SJSA1 (cell line): ENCODE data around the gene SAFB2. TPM values are rescaled to one million over a fixed set of nuclear protein-coding genes. Genes with fewer than 3 reads are reported as not detected.

Source experiments
- DNase-seq, 2 experiments: peaks; one replicate each; pipeline ENCODE4 v3.0.0-alpha.2; 2015 to 2020; ENCODE audit warnings: low spot score in 2 of 2, low read depth in 1 of 2
- H3K27ac ChIP-seq: fragments of 250-450 bp; sonication (Bioruptor Pico); 2 replicates; pipeline ENCODE4 v1.5.1; 2020; ENCODE audit warnings: mild to moderate bottlenecking, moderate library complexity
- H3K27me3 ChIP-seq: fragments of 250-450 bp; sonication (Bioruptor Pico); replicated peaks from 2 replicates; pipeline ENCODE4 v1.5.1; 2020; ENCODE audit warnings: mild to moderate bottlenecking, moderate library complexity
- H3K36me3 ChIP-seq: fragments of 250-450 bp; sonication (Bioruptor Pico); 2 replicates; pipeline ENCODE4 v1.5.1; 2020; ENCODE audit warnings: mild to moderate bottlenecking
- H3K4me1 ChIP-seq: fragments of 250-450 bp; sonication (Bioruptor Pico); replicated peaks from 2 replicates; pipeline ENCODE4 v1.6.1; 2021; ENCODE audit warnings: mild to moderate bottlenecking
- H3K4me3 ChIP-seq: fragments of 250-450 bp; sonication (Bioruptor Pico); 2 replicates; pipeline ENCODE4 v1.5.1; 2020; ENCODE audit warnings: mild to moderate bottlenecking
- H3K9me3 ChIP-seq: fragments of 250-450 bp; sonication (Bioruptor Pico); replicated peaks from 2 replicates; pipeline ENCODE4 v1.5.1; 2020; ENCODE audit warnings: mild to moderate bottlenecking
- total RNA-seq: library from RNA; depleted of rRNA; stranded (reverse); fragments of >200 nt; shearing (Covaris generic); gene quantifications from 2 replicates; pipeline ENCODE4 v1.2.3, GENCODE V29; 2014

Gene SAFB2
- total RNA-seq, 1 experiment from 2014 or later = 25.8 TPM

DNA sequence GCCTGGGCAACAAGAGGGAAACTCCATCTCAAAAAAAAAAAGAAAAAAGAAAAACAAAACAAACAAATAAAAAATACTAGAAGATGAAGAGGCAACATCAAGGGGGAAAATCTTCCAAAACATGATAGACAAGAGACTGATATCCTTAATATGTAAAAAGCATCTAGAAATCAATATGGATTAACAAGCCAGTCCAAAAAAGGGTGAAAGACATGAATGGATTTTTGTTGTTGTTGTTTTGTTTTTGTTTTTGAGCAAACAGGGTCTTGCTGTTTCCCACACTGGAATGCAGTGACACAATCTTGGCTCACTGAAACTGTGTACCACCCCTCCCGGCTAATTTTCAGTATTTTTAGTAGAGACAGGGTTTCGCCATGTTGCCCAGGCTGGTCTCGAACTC lies 50.8 kb downstream of the SAFB2 start:
- H3K27me3 ChIP-seq = peaks cover 14% of the 10 kb centered on the region
- DNase-seq = no peak
- no peak overlapping the region for H3K27ac ChIP-seq
- H3K4me1 ChIP-seq = no peaks in the 10 kb centered on the region
- H3K36me3 ChIP-seq = no peaks in the 10 kb centered on the region
- H3K4me3 ChIP-seq = no peak overlapping the region
- no peaks in the 10 kb centered on the region for H3K9me3 ChIP-seq

DNA sequence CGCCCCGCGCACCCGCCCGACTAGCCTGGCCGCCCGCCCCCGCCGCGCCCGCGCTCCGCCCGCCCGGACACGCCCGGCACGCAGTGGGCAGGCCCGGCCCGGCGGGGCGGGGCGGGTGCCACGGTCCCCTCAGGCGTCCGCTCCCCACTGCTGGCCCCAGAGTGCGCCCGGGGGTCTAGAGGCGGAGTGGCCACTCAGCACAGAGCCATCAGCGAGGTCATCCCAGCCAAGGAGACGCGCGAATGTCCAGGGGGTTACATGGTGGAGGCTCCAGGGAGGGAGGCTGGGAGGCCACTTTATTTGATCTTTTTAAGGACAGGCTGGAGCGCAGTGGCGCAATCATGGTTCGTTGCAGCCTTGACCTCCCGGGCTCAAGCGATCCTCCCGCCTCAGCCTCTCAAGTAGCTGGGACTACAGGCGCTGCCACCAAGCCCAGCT lies 54.6 kb downstream of the SAFB2 start:
- Histone ChIP-seq H3K4me3 (no peak overlapping the region), H3K36me3 (no peaks in the 10 kb centered on the region), H3K9me3 (no peaks in the 10 kb centered on the region), H3K27ac (no peak overlapping the region), H3K4me1 (no peaks in the 10 kb centered on the region), H3K27me3 (peaks cover 32% of the 10 kb centered on the region)
- no peak for DNase-seq

DNA sequence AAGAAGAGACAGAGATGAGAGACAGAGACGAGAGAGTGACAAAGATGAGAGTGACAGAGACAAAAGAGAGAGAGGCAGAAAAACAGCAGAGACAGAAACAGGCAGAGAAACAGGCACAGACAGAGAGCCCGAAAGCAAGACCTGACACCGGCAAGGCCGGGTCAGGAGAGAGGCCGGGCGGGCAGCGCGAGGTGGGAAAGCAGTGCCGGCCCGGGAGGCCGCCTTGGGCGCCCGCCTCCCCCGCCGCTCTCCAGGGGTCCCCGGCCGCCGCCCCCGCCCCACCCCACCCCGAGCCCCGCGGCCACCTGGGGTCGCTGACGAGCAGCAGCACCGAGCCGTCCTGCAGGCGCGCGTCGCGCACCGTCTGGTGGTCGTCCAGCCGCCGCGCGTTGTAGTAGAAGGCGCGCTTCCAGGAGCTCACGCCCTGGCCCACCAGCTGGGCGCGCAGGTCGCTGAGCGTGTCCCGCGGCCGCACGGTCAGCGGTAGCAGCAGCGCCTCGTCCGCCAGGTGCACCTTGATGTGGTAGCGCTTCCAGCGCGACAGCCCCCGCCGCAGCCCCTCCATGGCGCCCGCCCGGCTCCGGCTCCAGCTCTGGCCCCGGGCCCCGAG lies 55.1 kb downstream of the SAFB2 start, which contains the start of gene TINCR:
TSS of gene TINCR (minus strand) at position 594 of the 610 bp plus-strand sequence.
- Histone ChIP-seq H3K4me1 (no peaks in the 10 kb centered on the region), H3K9me3 (no peaks in the 10 kb centered on the region), H3K36me3 (no peaks in the 10 kb centered on the region), H3K27ac (no peak within 1 kb of the TSS), H3K4me3 (no peak within 1 kb of the TSS), H3K27me3 (peaks cover 32% of the 10 kb centered on the region)
- no peak for DNase-seq

DNA sequence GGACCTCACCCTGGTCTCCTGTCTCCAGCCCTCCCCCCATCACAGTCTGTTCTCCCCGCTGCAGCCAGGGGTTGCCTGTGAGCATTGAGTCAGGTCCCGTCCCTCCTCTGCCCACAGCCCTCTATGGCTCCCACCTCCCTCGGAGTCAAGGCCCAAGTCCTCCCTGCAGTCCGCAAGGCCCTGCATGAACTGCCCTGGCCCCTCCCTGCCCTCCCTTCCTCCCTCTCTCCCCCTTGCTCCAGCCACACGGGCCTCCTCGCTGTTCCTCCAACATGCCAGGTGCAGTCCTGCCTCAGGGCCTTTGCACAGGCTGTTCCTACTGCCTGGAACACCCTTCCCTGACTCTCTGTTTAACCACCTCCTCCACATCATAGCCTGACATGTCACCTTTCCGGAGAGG lies 57.6 kb downstream of the SAFB2 start:
- no peak overlapping the region for H3K27ac ChIP-seq
- no peaks in the 10 kb centered on the region for H3K4me1 ChIP-seq
- DNase-seq = no peak
- H3K4me3 ChIP-seq = no peak overlapping the region
- H3K36me3 ChIP-seq = no peaks in the 10 kb centered on the region
- peaks cover 32% of the 10 kb centered on the region for H3K27me3 ChIP-seq
- H3K9me3 ChIP-seq = 0 out of 2 replicates have a peak, but pooled peaks cover 3% of the 10 kb centered on the region

DNA sequence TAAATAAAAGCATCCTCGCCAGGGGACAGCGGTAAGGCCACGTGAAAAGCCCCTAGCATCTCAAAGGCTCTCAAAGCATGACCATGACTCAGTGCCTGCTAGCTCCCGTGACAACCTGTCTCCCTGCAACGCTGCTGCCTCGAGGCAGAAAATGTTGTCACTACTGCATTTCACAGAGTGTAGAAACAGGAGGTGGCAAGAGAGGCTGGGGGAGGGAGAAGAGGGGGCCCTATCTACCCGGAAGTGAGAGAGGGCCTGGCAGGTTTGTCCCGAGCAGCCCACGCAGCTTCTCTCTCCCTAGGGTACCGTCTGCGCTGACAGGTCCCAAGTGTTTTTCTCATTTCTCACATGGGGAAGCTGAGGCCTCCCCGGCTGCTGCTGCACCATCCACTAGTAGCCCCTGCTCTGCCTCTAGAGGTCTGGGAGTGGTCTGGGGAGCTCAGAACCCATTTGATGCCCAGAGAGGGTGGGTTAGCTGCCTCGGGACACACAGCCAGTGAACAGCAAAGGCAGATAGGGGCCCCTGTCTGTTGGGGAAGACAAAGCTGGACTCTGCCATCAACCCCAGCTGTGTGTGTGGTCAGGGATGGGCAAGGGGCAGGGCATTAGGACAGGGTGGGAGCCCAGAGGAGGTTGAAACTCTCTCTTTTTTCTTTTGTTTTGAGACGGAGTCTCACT lies 58.5 kb downstream of the SAFB2 start:
- Histone ChIP-seq H3K4me1 (no peaks in the 10 kb centered on the region), H3K9me3 (0 out of 2 replicates have a peak, but pooled peaks cover 3% of the 10 kb centered on the region), H3K4me3 (no peak overlapping the region), H3K27ac (no peak overlapping the region), H3K36me3 (no peaks in the 10 kb centered on the region), H3K27me3 (peaks cover 30% of the 10 kb centered on the region)
- DNase-seq = no peak

DNA sequence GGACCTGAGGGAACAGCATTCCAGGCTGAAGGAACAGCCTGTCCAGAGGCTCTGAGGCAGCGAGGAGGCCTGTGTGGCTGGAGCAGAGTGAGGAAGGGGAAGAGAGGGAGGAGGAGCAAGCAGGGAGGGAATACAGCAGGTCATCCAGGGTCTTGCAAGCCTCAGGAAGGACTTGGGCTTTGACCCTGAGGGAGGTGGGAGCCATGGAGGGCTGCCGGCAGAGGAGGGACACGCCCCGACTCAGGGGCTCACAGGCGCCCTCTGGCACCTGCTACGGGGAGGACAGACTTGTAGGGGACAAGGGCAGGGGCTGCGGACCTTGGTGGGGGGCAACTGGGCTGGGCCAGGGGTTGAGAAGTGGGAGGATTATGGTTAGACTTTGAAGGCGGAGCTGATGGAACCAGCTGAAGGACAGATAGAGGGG lies 59.6 kb downstream of the SAFB2 start:
- H3K36me3 ChIP-seq = no peaks in the 10 kb centered on the region
- no peaks in the 10 kb centered on the region for H3K4me1 ChIP-seq
- peaks cover 33% of the 10 kb centered on the region for H3K27me3 ChIP-seq
- no peak overlapping the region for H3K4me3 ChIP-seq
- no peak for DNase-seq
- H3K27ac ChIP-seq = no peak overlapping the region
- 0 out of 2 replicates have a peak, but pooled peaks cover 3% of the 10 kb centered on the region for H3K9me3 ChIP-seq

DNA sequence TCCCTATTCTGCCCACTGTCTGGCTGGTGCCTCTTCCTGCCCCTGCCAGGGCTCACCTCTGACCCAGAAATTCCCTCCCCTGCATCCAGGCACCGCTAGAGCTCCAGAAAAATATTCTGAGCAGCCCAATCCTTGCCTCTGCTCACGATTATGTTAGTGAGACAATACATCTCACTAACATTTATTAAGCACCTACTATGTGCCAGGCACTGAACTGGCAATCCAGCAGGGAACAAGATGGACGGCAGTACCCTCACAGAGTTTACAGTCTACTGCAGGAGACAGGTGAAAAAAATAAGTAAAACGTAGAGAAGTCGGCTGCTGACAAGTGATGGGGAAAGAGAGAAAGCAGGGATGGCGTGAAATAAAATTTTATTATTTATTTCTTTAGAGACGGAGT lies 60.3 kb downstream of the SAFB2 start:
- Histone ChIP-seq H3K27ac (no peak overlapping the region), H3K4me1 (no peaks in the 10 kb centered on the region), H3K36me3 (no peaks in the 10 kb centered on the region), H3K9me3 (0 out of 2 replicates have a peak, but pooled peaks cover 3% of the 10 kb centered on the region), H3K4me3 (no peak overlapping the region), H3K27me3 (peaks cover 38% of the 10 kb centered on the region)
- no peak for DNase-seq

DNA sequence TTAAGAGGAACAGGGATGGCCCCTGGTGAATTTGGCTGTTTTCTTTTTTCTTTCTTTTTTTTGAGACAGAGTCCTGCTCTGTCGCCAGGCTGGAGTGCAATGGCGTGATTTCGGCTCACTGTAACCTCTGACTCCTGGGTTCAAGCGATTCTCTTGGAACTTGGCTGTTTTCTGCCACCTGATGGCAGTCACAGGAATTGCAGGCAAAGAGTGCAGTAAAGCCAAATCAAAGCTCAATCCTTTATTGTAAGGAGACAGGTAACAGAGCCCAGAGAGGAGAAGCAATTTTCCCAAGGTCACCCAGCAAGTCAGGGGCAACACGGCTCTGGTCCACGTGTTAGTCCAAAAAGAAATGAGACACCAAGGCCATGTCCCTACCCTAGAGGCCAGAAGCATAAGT lies 61.0 kb downstream of the SAFB2 start:
- no peaks in the 10 kb centered on the region for H3K4me1 ChIP-seq
- H3K4me3 ChIP-seq = no peak overlapping the region
- no peaks in the 10 kb centered on the region for H3K36me3 ChIP-seq
- H3K9me3 ChIP-seq = 0 out of 2 replicates have a peak, but pooled peaks cover 3% of the 10 kb centered on the region
- H3K27ac ChIP-seq = no peak overlapping the region
- H3K27me3 ChIP-seq = peaks cover 31% of the 10 kb centered on the region
- DNase-seq = no peak

DNA sequence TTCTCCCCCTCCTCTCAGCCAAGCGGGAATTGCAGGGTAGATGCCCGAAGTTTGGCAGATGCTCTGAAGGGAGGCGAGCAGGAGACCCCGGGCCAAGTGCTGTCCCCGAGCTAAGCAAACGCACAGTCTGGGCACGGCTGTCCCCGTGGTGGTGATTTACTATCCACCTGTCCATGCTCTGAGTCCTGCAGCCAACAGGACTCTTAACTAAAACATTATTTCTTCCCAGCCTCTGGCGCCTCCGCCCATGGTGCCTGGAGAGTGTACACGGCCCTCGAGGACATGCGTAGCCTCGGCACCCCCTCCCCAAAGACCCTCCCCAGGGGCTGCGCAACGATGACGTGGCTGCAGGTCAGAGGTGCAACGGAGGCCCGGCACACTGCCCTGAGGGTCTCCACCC lies 62.4 kb downstream of the SAFB2 start:
- Histone ChIP-seq H3K9me3 (0 out of 2 replicates have a peak, but pooled peaks cover 3% of the 10 kb centered on the region), H3K4me1 (no peaks in the 10 kb centered on the region), H3K27me3 (peaks cover 26% of the 10 kb centered on the region), H3K4me3 (no peak overlapping the region), H3K27ac (no peak overlapping the region), H3K36me3 (no peaks in the 10 kb centered on the region)
- no peak for DNase-seq

DNA sequence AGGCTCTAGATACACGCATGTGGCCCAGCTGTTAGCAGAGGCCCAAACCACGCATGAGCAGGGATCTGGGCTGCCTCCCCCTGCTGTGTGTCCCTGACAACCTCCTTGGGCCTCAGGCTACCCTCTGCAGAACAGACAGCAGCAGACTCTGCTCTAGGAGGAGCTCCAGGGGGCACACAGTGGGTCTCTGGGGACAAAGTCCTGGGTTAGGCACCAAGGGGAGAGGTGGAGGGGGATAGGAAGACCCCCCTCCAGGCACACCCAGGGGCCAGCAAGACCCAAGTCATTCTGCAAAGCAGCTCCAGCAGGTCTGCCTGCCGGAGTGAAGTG lies 62.8 kb downstream of the SAFB2 start:
- Histone ChIP-seq H3K4me1 (no peaks in the 10 kb centered on the region), H3K9me3 (0 out of 2 replicates have a peak, but pooled peaks cover 3% of the 10 kb centered on the region), H3K4me3 (no peak overlapping the region), H3K27me3 (peaks cover 26% of the 10 kb centered on the region), H3K27ac (no peak overlapping the region), H3K36me3 (no peaks in the 10 kb centered on the region)
- no peak for DNase-seq

DNA sequence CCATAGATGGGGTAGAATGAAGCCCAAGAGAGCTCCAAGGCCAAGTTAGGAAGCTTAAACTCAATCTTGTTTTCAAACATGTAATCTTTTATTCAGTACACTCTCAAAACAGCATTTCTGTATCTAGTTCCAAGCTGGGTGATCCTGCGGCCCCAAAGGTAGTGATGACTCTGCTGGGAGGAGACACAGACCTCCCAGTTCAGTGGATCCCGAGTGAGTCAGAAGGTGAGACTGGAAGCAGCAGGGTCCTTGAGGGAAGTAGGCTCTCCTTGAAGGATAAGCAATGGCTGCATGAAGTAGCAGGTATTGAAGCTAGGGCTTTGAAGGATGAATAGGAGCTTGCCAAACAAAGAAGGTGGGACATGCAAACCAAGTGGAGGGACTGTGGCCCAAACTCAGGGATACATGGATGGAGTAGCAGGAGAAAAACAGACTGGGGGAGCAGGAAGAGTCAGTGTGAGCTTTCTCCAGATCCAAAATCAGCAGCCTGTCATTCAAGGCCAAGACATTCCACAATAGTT lies 64.4 kb downstream of the SAFB2 start:
- Histone ChIP-seq H3K9me3 (0 out of 2 replicates have a peak, but pooled peaks cover 3% of the 10 kb centered on the region), H3K27ac (no peak overlapping the region), H3K36me3 (no peaks in the 10 kb centered on the region), H3K27me3 (peaks cover 23% of the 10 kb centered on the region), H3K4me1 (no peaks in the 10 kb centered on the region), H3K4me3 (no peak overlapping the region)
- no peak for DNase-seq

DNA sequence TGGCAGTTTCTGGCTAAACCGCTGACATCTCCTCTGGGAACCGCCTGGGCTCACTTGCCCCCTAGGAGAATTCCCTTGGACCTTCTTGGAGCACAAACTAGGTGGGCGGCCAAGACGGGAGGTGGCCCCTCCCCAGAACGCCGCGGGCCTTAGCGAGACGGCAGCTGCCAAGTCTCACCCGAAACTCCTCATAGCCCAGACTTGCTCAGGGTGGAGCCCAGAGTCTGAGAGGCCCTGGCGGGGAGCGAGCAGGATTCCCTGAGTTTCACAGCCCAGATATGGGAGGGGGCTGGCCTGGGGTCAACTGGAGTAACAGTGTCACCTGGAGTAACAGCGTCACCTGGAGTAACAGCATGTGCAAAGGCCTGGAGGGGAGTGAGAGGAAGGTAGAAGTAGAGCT lies 64.9 kb downstream of the SAFB2 start:
- Histone ChIP-seq H3K4me1 (no peaks in the 10 kb centered on the region), H3K9me3 (0 out of 2 replicates have a peak, but pooled peaks cover 3% of the 10 kb centered on the region), H3K4me3 (no peak overlapping the region), H3K27me3 (peaks cover 23% of the 10 kb centered on the region), H3K36me3 (no peaks in the 10 kb centered on the region), H3K27ac (no peak overlapping the region)
- no peak for DNase-seq

DNA sequence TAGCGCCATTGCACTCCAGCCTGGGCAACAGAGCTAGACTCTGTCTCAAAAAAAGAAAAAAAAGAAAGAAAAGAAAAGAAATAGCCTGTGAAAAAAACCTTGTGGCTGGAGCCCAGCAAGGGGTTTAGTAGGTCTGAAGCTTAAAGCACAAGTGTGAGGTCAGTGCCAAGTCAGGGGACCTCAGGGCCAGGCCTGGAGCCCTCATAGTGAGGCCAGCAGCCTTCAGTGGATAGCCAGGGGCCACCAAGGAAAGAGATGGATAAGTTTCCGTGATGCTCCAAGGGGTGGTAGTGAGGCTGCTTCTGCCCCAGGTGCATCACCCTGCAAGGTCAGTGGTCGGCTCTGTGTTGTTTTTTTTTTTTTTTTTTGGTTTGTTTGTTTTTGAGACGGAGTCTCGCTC lies 67.7 kb downstream of the SAFB2 start:
- no peak for DNase-seq
- H3K9me3 ChIP-seq = no peaks in the 10 kb centered on the region
- no peaks in the 10 kb centered on the region for H3K36me3 ChIP-seq
- H3K27ac ChIP-seq = no peak overlapping the region
- no peak overlapping the region for H3K4me3 ChIP-seq
- peaks cover 23% of the 10 kb centered on the region for H3K27me3 ChIP-seq
- no peaks in the 10 kb centered on the region for H3K4me1 ChIP-seq

DNA sequence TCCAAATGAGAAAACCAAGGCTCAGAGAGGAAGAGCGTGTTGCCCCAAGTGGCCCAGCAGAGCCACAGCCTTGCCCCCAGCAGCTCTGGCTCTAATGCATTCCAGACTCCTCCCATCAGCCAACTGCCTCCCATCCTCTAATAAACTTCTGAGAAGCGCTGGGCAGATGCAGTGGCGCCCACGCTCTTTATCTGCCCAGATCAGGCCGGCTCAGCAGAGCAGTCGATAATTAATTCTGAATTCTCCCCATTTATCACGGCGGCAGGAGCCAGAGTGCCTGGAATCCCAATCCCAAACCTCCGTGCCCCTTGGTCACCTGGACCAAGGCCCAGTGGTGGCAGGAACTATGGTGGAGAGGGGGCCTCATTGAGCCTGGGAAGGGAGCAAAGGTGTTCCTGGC lies 68.7 kb downstream of the SAFB2 start:
- H3K9me3 ChIP-seq = no peaks in the 10 kb centered on the region
- H3K27ac ChIP-seq = no peak overlapping the region
- no peaks in the 10 kb centered on the region for H3K36me3 ChIP-seq
- peaks cover 23% of the 10 kb centered on the region for H3K27me3 ChIP-seq
- no peak overlapping the region for H3K4me3 ChIP-seq
- no peaks in the 10 kb centered on the region for H3K4me1 ChIP-seq
- no peak for DNase-seq
